ENCODE data around the gene MYL4.
"Not testable (repeated sequence)": the region's sequence is repeated elsewhere in the genome, so short reads cannot be mapped to it uniquely, and the experiment has no call there.

Gene MYL4

DNA sequence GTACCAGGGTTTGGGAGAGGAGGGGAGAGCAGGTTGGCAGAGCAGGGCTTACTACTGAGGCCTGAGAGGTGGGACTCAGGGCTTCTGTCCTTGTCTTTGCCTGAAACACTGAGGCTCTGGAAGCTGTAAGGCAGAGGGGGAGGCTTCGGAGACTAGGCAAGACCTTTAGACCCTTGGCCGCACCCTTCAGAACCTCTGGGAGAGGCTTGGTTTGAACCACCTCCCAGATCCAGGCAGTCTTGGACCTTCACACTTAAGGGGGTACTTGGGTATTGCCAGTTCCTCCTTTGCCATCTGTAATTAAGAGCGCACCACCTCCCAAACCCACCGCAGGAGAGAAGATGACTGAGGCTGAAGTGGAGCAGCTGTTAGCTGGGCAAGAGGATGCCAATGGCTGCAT lies 12.9 kb downstream of the MYL4 start:
- no peak for DNase-seq

DNA sequence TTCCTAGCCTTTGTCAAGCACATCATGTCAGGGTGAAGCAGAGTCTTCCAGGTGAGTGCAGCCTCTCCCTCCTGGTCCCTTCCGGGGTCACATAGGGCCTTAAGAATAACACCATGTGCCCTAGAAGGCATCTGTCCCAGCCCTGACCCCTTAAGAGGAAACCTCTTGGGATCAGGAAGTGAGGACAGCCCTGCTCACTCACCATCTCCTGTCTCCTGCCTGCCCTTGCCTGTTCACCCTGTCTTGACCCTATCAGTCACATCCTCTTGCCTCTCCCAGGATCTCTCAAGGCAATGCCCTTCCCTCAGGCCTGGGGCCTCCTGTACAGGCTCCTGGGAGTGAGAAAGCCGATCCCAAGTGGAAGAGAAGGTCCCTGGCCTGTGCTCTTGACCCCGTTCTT lies 13.9 kb downstream of the MYL4 start:
- no peak for DNase-seq

DNA sequence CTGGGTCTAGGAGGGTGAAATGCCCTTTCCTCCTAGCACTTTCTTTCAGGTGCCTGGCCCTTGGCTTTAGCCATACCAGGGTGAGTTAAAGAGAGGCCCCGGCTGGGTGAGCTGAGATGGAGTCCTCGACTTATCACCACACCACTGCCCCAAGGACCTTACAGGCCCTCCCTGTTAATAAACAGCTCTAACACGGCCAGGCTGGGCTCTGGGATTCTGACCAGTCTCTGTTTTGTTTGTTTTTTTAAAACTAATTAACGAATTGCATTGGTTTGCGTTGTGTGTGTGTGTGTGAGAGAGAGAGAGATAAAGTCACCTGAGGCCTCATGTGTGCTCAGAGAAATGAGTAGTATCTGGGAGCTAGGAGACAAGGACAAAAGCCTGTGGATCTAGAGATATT lies 14.3 kb downstream of the MYL4 start:
- DNase-seq, result no peak

DNA sequence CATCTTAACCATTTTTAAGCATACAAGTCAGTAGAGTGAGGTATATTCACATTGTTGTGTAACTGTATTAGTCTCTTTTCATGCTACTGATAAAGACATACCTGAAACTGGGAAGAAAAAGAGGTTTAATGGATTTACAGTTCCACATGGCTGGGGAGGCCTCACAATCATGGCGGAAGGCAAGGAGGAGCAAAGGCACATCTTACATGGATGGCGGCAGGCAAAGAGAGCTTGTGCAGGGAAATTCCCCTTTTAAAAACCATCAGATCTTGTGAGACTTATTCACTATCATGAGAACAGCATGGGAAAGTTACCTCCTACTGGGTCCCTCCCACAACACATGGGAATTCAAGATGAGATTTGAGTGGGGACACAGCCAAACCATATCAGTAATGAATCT lies 14.9 kb downstream of the MYL4 start:
- not testable (repeated sequence) for DNase-seq

DNA sequence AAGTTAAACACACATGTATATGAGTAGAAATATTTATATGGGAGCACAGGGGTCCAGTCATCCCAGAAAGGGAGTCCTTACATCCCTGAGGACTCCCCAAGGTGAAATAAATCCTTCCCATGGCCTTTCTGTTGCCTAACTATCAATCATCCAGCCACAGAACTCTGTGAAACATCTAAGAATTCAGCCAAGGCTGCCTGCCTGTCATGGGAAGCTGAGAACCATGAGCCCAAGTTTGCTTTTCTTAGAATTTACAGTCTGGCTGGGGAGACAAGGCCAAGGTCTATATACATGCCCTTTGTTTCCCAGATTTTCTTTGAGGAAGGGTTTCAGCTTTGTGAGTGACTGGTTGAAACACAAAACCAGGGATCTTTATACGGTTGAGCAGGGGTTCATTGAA lies 15.8 kb downstream of the MYL4 start:
- DNase-seq, result no peak

DNA sequence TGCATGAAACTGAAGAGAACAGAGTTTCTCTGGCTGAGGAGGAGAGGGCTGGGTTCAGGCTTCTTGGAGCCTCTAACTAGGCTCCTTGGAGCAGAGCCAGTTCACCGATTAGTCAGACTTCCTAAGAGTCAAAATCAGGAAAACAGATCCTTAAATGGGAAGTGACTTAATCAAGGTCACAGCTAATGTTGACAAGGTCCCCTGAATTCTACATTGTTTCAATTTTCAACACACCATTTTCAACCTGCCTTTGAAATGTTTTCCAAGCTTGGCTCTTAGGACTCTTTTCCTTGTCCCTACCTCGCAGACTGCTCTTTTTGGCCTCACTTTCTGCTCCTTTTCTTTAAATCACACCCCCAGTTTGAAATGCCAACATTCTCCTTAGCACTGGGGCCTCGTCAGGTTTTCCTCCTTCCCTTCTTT lies 16.3 kb downstream of the MYL4 start:
- DNase-seq, result no peak

DNA sequence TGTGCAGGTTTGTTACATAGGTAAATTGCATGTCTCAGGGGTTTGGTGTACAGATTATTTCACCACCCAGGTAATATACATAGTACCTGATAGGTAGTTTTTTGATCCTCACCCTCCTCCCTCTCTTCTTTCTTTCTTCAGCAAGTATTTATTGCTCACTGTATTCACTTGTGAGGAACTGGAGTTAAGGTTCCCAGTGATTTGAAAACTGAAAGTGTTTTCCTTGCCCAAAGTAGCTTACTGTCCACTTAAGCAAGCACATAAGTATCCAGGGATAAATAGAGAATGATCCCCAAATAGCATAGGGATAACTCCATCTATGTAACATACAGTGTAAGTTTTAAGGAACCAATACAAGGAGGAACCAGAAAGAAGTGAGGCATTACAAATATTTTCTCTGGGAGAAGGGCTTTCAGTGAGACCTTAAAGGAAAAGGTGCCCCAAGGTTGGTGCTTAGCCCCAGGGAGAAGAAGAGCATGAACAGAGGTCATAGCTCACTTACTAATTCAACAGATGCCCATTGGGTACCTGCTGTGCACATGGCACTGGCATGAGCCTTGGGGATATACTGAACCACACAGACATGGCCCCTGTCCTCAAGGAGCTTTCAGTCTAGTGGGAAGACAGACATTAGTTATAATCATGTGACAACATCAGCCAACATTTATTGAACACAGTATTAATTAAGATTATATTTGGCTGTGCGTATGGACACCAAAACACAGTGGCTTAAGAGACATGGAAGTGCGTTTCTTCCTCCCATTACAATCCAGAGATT lies 17.0 kb downstream of the MYL4 start:
- DNase-seq, result no peak

DNA sequence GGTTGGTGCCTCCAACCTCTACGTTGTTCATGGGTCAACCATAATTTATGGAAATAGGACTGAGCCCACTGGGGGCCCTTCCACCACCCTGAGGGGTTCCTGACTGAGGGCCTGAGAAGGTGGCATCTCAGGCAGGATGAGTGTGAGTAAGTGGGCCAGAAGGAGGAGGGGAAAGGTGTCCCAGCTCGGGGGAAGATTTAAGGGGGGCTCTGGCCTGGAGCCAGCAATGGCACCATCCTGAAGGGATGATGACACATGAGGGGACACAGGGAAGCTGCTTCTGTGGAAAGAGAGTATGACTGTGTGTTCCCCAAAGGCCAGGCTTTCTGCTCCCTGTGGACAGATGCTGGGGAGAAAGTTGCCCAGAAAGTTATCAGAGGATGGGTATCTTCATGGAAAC lies 18.7 kb downstream of the MYL4 start:
- no peak for DNase-seq

DNA sequence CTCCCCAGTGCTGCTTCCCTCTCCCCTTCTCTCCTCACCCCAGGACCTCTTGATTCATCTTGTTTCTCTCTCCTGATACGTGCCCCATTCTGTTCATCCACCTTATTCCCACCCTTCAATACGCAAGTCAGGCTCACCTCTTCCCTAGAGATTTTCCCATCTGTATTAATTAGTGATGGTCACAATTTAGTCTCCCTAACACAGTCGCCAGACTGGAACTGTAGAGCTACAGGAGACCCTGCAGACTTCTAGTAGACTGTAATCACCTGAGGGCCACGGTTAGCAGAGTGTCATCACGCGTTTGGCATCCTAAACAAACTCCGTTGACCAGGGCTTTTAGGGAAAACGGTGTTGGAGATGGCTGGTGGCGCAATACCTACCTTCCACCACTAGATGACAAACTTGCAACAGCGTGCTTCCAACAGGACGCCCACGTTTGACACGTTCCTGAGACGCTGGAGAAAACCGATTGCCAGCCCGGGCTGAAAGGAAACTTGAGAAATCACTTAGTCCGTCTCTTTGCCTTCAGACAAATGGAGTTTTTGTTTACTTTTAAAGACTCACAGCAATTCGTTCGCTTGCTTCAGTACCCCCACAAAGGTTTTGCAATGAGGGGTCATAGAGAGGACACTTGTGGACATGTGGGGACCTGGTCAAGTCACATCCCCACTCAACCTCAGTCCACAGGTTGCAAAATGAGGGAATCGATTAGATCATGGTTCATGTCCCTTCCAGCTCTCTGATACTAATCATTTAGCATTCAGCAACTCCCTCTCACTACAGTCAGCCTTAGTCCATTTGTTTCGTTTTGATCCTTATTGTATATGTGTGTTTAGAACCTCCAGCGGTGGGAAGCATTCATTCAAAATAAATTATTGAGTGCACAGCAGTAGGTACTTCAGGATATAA lies 20.6 kb downstream of the MYL4 start:
- peak; percentile 69 for DNase-seq

DNA sequence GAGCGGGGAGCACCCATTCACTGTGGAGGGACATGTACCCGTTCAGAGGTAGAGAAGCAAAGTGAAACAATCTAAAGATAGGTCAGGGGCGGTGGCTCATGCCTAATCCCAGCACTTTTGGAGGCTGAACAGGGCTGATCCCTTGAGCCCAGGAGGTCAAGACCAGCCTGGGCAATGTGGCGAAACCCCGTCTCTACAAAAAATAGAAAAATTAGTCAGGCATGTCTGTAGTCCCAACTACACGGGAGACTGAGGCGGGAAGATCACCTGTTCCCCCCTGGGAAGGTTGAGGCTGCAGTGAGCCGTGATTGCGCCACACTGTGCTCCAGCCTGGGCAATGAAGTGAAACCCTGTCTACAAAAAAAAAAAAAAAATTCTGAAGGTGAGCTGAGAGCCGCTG lies 21.7 kb downstream of the MYL4 start:
- no peak for DNase-seq

DNA sequence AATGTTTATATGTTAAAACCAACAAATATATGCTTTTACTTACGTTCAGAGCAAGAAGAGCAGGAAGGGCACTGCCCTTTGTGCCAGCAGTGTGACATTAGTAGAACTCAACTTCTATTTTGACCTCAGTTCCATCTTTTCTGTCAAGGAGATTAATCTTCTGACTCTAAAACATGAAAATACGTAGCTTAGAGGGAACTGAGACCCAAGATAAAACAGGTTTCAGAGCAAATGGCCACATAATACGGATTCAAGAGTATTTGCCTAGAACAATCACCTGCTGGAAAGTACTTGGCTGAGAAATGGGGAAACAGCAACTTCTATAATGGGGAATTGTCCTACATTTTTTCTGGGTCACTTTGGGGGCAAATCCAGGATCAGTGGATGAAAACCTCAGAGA lies 22.2 kb downstream of the MYL4 start:
- no peak for DNase-seq

DNA sequence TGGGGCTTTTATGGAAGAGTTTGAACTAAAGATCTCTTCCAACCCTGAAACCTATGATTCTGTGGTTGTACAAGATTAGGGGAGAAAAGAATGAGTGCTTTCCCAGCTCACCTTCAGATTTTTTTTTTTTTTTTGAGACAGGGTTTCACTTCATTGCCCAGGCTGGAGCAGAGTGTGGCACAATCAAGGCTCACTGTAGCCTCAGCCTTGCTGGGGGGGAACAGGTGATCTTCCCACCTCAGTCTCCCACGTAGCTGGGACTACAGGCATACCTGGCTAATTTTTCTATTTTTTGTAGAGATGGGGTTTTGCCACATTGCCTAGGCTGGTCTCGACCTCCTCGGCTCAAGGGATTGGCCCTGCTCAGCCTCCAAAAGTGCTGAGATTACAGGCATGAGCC lies 22.7 kb downstream of the MYL4 start:
- DNase-seq, result no peak

DNA sequence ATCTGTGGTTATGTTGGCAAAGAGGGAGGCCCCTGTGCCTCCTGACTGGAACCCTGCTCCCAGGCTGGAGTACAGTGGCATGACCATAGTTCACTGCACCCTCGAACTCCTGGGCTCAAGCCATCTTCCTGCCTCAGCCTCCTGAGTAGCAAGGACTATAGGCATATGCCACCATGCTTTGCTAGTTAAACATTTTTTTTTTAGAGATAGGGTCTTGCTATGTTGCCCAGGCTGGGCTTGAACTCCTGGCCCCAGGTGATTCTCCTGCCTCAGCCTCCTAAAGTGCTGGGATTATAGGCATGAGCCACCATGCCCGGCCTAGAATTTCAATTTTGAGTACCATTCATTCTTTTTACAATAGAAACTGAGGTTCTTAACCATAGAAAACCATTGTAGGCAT lies 23.3 kb downstream of the MYL4 start:
- DNase-seq, result no peak

DNA sequence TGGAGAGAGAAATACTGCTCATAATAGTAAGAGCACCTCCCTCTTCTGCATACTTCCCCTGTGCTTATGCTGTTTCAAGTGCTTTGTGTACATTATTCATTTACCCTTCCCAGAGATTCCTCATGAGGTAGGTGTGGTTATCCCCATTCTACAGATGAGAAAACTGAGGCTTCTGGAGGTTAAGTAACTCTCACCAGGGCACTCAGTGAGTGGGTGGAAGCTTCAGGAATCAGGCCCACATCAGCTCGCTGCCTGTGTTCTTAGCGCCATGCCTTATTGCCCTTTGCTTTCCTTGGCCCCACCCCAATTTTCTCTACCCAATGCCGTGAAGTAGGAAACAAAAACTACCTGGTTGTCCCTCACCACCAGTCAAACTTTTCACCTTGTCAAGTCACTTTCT lies 26.4 kb downstream of the MYL4 start:
- no peak for DNase-seq

DNA sequence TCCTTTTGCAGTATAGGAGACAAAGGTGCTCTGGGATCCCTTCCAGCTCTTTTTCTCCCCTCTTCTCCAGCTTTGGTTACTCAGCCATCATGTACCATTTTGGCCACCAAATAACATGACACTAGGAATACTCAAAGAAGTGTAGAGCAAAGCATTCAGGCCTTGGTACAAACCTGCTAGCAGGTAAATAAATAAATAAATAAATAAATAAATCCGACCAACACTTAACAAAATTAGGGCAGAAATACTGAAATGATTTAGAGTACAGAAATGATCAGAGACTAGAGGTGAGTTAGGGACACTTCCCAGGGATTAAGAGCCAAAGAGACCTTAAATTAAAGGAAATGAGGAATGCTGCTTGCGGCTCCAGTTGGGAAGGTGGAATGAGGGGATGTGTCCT lies 26.8 kb downstream of the MYL4 start:
- no peak for DNase-seq

DNA sequence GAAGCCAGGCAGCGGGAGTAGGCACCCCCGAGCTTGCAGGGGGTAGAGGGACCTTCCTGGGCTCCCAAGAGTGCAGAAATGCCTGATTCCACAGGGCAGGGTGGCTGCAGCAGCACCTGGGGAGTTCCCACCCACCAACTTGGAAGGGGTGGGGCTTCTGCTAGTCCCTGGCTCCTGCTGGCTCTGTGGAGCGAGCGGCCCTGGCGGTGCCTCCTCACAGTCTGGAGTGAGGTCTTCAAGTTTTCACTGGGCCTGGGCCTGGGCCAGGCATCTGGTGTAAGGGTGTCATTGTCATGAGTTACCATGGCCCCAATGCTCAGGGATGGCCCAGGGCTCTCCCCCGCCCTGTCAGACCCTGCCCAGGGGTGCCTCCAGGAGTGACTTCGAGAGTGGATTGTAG lies 28.7 kb downstream of the MYL4 start:
- no peak for DNase-seq

DNA sequence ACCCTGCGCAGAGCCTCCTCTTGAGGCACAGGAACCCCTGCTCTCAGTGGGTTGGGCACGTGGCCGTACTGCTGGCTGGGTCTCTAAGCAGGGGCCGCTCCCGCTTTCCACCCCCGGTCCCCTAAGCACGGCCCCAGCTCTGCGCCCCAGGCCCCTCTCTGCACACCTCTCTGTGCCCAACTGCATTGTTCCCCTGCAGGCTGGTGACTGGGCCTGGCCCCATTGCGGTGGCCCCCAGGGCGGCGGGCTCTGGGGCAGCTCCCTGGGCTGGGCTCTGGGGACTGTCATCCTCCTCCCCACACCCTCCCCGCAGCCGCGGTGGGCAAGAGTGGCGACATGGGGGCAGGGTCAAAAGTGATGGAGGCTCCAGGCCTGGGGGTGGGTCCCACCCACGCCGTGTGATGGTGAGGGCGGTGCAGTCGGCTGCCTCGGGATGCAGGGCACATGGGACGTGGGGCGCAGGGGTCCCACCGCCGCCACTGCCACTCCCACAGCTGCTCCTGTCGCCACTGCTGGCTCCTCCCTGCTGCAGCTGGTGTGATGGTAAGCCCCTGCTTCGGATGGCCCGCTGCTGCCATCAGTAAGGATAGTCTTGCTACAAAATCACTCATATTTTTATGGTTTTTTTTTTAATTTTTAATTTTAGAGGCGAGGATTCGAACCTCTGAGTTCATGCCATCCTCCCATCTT lies 29.3 kb downstream of the MYL4 start:
- DNase-seq, result no peak

DNA sequence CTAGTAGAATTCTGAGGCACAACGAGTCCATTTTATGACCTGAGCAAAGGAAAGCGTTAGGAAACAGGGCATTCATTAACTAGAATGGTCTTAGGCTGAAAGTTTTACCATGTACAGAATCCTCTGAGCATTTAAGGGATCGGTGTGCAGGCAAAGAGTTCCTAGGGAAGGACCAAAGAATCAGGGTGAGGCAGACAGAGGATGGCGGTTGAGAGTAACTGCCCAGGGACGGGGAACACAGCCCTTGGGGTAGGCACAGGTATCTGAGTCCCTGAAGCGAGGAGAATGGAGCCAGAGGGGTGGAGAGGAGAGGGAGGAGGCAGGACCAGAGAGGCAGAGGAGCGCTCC lies 30.4 kb downstream of the MYL4 start:
- DNase-seq, result no peak

DNA sequence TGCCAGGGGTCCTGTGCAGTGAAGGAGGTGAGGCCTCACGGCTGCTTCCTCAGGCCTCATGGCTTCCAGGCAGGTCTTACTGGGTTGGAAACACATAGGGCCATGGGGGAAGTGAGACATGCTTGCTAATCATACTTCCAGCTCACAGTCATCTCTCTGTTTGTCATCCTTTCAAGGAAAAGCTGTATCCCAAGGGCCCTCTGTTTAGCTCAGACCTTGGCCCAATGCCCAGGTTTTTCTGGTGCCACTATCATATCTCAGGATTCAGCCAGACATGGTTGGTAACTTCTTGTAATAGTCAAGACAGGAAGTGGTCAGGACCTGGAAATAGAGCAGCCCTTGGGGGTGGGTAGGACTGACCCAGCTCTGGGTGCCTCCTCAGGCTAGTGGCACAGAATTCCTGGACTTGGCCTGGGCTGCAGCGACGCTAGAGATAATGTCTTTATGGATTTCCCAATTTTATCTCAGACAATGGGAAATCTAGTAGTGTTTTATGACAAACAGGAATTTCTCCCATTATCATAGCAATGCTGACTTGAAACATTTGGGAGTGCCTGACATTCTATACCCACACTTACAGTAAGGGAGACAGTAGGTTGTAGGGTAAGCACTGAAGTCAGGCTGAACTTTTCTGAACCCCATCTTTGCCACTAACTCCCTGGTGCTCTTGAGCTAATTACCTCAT lies 31.0 kb downstream of the MYL4 start:
- DNase-seq, result peak; percentile 78

DNA sequence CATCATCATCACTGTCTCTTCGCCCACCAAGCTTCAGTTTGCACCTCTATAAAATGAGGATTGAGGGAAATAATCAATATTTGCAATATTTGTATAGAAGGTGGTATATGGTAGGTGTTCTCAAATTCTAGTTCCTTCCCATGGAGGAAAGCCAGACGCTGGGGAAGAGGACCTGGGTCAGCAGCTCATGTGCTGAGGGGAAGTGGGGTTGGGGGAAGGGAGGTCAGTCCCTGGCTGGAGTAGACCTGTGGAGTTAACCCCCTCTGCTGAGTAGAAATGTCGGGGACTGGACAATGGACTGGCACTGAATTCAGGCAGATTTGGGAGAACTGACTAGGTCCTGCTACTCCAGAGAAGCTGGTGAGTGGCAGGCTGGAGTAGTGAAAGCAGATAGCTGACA lies 31.7 kb downstream of the MYL4 start:
- no peak for DNase-seq

DNA sequence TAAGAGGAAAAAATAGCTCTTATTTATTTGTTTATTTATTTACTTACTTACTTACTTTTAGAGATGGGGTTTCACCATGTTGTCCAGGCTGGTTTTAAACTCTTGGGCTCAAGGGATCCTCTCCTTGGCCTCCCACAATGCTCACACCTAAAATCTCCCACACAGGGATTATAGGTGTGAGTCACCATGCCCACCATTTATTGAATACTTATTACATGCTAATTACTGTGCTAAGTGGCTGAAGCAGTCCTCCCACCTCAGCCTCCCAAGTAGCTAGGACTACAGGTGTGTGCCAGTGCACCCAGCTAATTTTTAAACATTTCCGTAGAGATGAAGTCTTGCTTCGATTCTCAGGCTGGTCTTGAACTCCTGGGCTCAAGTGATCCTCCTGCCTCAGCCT lies 33.5 kb downstream of the MYL4 start:
- DNase-seq, result no peak

DNA sequence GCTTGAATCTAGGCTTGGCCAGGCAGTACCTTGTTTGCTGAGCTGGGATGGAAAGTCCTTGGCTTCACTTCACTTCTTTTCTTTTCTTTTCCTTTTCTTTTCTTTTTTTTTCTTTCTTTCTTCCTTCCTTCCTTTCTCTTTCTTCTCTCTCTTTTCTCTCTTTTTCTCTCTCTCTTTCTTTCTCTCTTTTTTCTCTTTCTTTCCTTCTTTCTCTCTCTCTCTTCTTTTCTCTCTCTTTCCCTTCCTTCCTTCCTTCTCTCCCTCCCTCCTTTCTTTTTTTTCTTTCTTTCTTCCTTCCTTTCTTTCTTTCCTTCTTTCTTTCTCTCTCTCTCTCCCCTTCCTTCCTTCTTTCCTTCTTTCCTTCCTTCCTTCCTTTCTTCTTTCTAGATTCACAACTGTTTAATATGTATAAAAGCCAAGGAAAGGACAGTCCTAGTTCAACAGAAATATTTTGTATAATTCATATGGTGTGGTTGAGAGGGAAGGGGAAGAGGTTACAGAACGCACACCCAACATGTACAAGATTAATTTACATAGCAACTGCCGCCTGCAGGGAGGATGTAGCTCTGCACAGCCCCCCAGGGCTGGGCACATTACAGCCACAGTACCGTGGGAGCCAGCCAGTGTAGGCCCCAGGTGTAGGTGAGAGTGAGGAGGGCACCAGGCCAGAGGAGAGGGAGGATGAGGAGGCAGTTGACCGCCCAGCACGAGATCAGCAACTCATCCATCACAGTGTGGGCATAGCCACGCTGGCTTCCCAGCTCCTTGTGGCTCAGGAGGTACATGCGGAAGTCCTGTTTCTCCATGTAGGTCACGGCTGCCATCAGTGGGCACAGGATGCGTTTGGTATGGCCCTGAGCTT lies 34.8 kb downstream of the MYL4 start:
- DNase-seq, result no peak
